Ishikawa (cell line): ENCODE data around the gene PLEKHJ1.

Experiments
- CEBPB ChIP-seq: IDR thresholded peaks from 2 replicates; pipeline ENCODE4 v1.6.1; 2012
- CREB1 ChIP-seq: IDR thresholded peaks from 2 replicates; pipeline ENCODE4 v1.6.1; 2012; ENCODE audit warnings: low read depth
- EGR1 ChIP-seq: IDR thresholded peaks from 2 replicates; pipeline ENCODE4 v1.6.1; 2012
- EP300 ChIP-seq: IDR thresholded peaks from 2 replicates; pipeline ENCODE4 v1.6.1; 2012; ENCODE audit warnings: borderline replicate concordance
- FOXM1 ChIP-seq: IDR thresholded peaks from 2 replicates; pipeline ENCODE4 v1.6.1; 2012; ENCODE audit warnings: low read depth, borderline replicate concordance
- NFIC ChIP-seq: IDR thresholded peaks from 2 replicates; pipeline ENCODE4 v1.6.1; 2012
- RAD21 ChIP-seq: IDR thresholded peaks from 2 replicates; pipeline ENCODE4 v1.6.1; 2012; ENCODE audit warnings: low read depth
- TAF1 ChIP-seq: IDR thresholded peaks from 2 replicates; pipeline ENCODE4 v1.6.1; 2012; ENCODE audit warnings: low read depth, mild to moderate bottlenecking
- TCF12 ChIP-seq: IDR thresholded peaks from 2 replicates; pipeline ENCODE4 v1.6.1; 2012; ENCODE audit warnings: low read depth
- TEAD4 ChIP-seq: IDR thresholded peaks from 2 replicates; pipeline ENCODE4 v1.6.1; 2012
- USF1 ChIP-seq: IDR thresholded peaks from 2 replicates; pipeline ENCODE4 v1.6.1; 2012
- YY1 ChIP-seq: IDR thresholded peaks from 2 replicates; pipeline ENCODE4 v1.6.1; 2012; ENCODE audit warnings: low read depth
- ZBTB7A ChIP-seq: IDR thresholded peaks from 2 replicates; pipeline ENCODE4 v1.6.1; 2012; ENCODE audit warnings: low read depth
- TF ChIP-seq, protein P1 (sequence below): IDR thresholded peaks from 2 replicates; pipeline ENCODE4 v1.6.1; 2012
- TF ChIP-seq, protein P2 (sequence below): IDR thresholded peaks from 2 replicates; pipeline ENCODE4 v1.6.1; 2012; ENCODE audit warnings: low read depth, mild to moderate bottlenecking

PLEKHJ1 gene

DNA sequence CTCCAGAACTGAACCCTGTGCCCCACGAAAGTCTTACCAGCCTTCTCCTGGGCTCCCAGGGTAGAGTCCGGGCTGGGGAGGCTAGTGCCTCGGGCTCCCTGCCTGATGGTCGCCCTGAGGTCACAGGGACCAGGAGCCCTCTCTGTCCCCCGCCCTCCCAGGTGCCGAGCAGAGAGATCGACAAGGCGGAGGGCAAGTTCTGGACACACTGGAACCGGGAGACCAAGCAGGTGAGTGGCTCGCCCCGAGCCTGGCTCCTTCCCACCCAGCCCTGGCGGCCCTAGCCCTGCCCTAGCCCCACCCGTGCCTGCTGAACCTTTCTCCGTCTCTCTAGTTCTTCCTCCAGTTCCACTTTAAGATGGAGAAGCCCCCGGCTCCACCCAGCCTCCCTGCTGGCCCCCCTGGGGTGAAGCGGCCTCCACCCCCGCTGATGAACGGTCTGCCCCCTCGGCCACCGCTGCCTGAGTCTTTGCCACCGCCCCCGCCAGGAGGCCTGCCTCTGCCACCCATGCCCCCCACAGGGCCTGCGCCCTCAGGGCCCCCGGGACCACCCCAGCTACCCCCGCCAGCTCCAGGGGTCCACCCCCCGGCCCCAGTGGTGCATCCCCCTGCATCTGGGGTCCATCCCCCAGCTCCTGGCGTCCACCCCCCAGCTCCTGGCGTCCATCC, 11.4 kb upstream of the PLEKHJ1 start:
- TF ChIP-seq CREB1 (no peak), FOXM1 (no peak), NFIC (no peak), EP300 (no peak), RAD21 (no peak)
- TF ChIP-seq, protein P1, sequence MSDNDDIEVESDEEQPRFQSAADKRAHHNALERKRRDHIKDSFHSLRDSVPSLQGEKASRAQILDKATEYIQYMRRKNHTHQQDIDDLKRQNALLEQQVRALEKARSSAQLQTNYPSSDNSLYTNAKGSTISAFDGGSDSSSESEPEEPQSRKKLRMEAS = no peak

DNA sequence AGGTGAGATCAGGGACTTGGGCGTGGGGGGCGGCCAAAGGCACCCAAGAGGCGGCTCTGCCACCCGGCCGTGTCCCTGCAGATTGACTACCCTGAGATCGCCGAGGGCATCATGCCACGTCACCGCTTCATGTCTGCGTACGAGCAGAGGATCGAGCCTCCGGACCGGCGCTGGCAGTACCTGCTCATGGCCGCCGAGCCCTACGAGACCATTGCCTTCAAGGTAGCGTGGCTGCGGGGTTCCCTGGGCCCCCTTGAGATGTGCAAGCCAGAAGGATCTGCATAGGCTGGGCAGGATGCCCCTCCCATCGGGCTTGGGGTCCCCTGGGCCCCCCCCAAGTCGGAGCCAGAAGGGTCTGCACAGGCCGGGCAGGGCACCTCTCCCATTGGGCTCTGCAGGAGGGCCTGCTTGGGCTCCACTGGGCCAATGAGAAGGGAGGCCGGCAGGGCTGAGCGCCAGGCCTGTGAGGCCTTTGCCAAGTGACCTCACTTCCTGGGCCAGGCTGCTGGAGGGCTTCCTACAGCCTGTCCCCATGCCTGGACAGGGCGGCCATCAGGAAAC, 10.8 kb upstream of the PLEKHJ1 start:
- TF ChIP-seq CEBPB (no peak), USF1 (no peak), NFIC (peak; percentile 91), ZBTB7A (peak; percentile 78; the same call in 1 of the 2 replicates)

GRCh38 chr19:2246014-2246620, 10.0 kb upstream of the PLEKHJ1 start:
- TF ChIP-seq CEBPB = no peak

- TF ChIP-seq ZBTB7A = no peak
These were observed 9.1 kb upstream of the PLEKHJ1 start for GRCh38 chr19:2245273-2245672.

- TF ChIP-seq, protein P2, sequence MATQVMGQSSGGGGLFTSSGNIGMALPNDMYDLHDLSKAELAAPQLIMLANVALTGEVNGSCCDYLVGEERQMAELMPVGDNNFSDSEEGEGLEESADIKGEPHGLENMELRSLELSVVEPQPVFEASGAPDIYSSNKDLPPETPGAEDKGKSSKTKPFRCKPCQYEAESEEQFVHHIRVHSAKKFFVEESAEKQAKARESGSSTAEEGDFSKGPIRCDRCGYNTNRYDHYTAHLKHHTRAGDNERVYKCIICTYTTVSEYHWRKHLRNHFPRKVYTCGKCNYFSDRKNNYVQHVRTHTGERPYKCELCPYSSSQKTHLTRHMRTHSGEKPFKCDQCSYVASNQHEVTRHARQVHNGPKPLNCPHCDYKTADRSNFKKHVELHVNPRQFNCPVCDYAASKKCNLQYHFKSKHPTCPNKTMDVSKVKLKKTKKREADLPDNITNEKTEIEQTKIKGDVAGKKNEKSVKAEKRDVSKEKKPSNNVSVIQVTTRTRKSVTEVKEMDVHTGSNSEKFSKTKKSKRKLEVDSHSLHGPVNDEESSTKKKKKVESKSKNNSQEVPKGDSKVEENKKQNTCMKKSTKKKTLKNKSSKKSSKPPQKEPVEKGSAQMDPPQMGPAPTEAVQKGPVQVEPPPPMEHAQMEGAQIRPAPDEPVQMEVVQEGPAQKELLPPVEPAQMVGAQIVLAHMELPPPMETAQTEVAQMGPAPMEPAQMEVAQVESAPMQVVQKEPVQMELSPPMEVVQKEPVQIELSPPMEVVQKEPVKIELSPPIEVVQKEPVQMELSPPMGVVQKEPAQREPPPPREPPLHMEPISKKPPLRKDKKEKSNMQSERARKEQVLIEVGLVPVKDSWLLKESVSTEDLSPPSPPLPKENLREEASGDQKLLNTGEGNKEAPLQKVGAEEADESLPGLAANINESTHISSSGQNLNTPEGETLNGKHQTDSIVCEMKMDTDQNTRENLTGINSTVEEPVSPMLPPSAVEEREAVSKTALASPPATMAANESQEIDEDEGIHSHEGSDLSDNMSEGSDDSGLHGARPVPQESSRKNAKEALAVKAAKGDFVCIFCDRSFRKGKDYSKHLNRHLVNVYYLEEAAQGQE = no peak
- TF ChIP-seq EP300 (no peak), YY1 (no peak), TEAD4 (no peak), FOXM1 (no peak), TCF12 (no peak), NFIC (no peak), CEBPB (no peak)
- TF ChIP-seq, protein P1 = no peak
These were observed 8.4 kb upstream of the PLEKHJ1 start for GRCh38 chr19:2244486-2244885.

DNA sequence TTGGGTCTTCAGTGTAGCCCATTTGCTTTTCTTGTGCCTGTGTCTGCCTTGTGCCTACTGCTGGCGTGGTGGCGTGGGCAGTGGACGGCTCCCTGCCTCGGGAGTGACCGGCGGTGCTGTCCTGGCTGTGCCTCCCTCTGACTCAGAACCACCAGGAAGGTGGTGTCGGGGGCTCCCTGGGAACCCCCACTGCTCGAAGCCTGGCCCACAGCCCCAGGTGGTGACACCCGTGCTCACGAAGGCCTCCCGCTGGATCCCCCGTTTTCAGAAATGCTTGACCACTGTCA, 7.9 kb upstream of the PLEKHJ1 start:
- TF ChIP-seq CREB1 = no peak
- no peak for TF ChIP-seq FOXM1
- TF ChIP-seq ZBTB7A = no peak
- no peak for TF ChIP-seq TCF12
- TF ChIP-seq TAF1 = no peak
- no peak for TF ChIP-seq TEAD4
- no peak for TF ChIP-seq USF1
- TF ChIP-seq EGR1 = no peak
- TF ChIP-seq, protein P2 = no peak
